IPS DF 19.7 (cell line): Measurements from ENCODE around the gene TOMM40.
"Not testable (repeated sequence)": the region's sequence is repeated elsewhere in the genome, so short reads cannot be mapped to it uniquely, and the experiment has no call there.

Experiments used
- DNase-seq: peaks from one replicate; pipeline ENCODE4 v3.0.0-alpha.2; 2013; ENCODE audit warnings: low read depth, low spot score

TOMM40 gene

GRCh38 chr19:44871809-44872208 lies 19.2 kb upstream of the TOMM40 start:
- no peak for DNase-seq

GRCh38 chr19:44872661-44873060 lies 18.4 kb upstream of the TOMM40 start:
- no peak for DNase-seq

GRCh38 chr19:44874317-44874716 lies 16.7 kb upstream of the TOMM40 start:
- no peak for DNase-seq

DNA sequence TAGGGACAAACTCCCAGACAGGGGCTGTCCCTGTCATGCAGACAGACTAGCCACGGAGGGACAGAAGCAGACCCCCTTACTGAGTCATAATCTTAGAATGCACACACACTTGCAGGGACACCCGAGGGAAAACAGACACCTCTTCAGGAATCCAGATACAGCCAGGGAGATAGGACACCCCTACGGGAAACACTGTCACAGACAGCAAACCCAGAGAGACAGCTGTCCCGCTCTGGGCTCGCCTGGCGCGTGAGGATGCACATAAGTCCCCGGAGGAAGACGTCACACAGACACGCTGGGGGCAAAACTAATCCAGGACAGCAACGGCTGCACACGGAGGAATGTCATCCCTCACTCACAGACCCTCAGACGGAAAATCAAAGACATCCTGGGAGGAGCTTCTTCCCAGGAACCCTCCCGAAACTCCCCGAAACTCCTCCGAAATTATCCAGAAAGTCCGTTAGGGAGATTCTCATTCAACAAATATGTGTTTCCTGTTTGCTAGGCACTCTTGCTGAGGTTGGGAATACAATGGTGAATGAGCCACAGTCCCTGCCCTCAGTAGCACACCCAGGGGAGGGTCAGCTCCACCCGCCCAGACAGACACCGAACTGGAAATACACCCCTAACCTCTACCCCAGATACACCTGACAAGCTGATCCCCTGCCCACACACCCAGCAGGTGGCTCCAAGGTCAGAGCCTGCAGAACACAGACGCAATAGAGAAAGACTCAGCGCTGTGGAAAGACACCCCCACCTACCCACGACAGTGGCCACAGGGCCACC lies 15.2 kb upstream of the TOMM40 start:
- no peak for DNase-seq

- DNase-seq, result no peak
Observed at GRCh38 chr19:44876930-44877535, 14.0 kb upstream of the TOMM40 start.

DNA sequence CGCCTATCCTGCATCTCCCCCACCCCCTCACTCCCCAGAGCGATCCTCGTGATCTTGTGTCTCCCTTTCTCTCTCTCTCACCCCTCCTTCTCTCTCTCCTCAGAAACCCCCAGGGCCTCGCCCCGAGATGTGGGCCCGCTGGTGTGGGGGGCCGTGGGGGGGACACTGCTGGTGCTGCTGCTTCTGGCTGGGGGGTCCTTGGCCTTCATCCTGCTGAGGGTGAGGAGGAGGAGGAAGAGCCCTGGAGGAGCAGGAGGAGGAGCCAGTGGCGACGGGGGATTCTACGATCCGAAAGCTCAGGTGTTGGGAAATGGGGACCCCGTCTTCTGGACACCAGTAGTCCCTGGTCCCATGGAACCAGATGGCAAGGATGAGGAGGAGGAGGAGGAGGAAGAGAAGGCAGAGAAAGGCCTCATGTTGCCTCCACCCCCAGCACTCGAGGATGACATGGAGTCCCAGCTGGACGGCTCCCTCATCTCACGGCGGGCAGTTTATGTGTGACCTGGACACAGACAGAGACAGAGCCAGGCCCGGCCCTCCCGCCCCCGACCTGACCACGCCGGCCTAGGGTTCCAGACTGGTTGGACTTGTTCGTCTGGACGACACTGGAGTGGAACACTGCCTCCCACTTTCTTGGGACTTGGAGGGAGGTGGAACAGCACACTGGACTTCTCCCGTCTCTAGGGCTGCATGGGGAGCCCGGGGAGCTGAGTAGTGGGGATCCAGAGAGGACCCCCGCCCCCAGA lies 12.8 kb upstream of the TOMM40 start:
- DNase-seq, result no peak

- DNase-seq, result no peak
Observed at GRCh38 chr19:44879309-44880065, 11.6 kb upstream of the TOMM40 start.

- no peak for DNase-seq
Observed at GRCh38 chr19:44882063-44882462, 9.0 kb upstream of the TOMM40 start.

- not testable (repeated sequence) for DNase-seq
Observed at GRCh38 chr19:44882619-44883397, 8.2 kb upstream of the TOMM40 start.

DNA sequence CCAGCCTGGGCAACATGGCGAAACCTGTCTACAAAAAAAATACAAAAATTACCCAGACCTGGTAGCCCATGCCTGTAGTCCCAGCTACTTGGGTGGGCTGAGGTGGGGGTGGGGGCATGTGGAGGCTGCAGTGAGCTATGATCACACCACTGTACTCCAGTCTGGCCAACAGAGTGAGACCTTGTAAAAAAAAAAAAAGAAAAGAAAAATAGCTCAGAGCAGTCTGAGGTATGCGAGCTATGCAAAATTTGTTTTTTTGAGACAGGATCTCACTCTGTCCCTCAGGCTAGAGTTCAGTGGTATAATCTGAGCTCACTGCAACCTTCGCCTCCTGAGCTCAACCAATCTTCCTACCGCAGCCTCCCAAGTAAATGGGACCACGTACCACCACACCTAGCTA lies 7.1 kb upstream of the TOMM40 start:
- no peak for DNase-seq

DNA sequence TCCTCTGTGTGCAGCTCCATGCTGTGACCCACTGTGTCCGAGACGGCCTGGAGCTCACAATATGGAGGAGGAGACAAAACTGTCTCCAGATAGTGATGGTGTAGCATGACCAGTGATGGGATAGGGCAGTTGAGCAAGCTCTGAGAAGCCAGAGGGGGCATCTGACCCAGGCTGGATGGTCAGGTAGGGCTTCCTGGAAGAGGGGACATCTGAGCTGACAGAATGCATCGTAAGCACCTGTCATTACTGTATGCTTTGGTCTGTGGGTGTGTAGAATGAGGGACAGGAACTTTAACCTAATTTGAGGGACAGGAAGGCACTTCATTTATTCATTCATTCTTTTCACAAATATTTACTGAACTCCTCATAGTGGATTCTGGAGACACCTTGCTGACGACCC lies 6.5 kb upstream of the TOMM40 start:
- DNase-seq, result no peak

DNA sequence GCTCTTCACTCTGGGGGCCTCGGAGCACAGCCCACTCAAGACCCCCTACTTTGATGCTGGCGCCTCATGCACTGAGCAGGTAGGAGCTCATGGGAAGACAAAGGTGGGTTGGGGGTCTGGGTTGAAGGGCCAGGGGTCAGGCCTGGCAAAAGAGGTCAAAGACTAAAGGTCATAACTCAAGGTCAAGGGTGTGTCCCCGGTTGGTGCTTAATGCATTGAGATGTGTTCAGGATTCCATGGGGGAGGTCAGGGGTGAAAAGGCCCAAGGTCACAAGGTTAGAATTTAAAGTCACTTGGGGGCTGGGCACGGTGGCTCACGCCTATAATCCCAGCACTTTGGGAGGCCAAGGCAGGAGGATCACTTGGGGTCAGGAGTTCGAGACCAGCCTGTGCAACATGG lies 4.9 kb upstream of the TOMM40 start:
- no peak for DNase-seq

GRCh38 chr19:44887648-44888047 lies 3.4 kb upstream of the TOMM40 start:
- no peak for DNase-seq

DNA sequence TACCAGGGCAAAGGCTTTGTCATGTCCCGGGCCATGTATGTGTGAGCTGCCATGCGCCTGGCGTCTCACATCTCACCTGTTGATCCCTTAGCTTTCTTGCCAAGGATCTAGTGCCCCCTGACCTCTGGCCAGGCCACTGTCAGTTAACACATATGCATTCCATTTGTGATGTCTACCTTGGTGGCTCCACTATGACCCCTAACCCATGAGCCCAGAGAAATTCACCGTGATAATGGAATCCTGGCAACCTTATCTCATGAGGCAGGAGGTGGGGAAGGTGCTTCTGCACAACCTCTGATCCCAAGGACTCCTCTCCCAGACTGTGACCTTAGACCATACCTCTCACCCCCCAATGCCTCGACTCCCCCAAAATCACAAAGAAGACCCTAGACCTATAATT lies 2.7 kb upstream of the TOMM40 start:
- not testable (repeated sequence) for DNase-seq

- no peak for DNase-seq
Observed at GRCh38 chr19:44889830-44890365, 1.2 kb upstream of the TOMM40 start.

- DNase-seq, result peak; percentile 100
Observed at GRCh38 chr19:44890366-44891015, 563 bp upstream of the TOMM40 start.

DNA sequence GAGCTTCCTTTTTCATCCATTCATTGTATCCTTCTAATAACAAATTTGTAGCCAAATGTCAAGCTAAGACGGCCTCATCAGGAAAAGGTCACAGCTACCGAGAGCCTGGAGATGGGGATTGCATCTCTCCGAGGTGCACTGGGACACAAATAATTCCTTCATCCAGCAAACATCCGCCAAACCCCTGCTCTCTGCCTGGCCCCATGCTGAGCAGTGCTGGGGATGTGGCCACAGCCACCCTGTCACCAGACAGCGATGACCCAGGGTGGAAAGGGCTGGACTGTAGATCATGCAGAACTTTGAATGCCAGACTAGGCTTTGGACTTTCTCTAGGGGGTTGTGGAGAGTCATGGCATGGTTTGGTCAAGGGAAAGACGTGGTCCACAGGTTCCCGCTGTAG lies 1.9 kb downstream of the TOMM40 start:
- DNase-seq, result no peak

GRCh38 chr19:44893332-44894051 lies 2.4 kb downstream of the TOMM40 start:
- DNase-seq, result no peak

- no peak for DNase-seq
Observed at GRCh38 chr19:44894052-44894400, 3.0 kb downstream of the TOMM40 start.

DNA sequence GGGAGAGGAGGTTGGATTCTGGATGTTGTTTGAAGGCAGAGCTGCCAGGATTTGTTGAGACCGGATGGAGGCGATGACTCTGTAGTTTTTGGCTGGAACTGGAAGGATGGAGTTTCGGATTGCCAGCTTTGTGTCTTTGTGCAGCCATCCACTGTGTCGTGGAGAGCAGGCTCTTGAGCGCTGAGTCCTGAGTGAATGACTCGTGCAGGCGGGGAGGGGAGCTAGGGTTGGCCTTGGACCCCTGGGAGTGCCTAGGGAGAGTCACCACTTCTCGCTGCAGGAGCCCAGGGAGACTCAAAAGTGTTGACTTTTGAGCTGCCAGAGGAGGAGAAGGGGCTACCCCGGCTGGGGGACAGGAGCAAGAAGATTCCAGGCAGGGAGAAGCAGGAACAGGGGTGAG lies 3.9 kb downstream of the TOMM40 start:
- DNase-seq, result no peak
